Activated T-cell treated with anti-CD3 and anti-CD28 coated beads, Interleukin-2, amount 50 U/mL, for 1 hour (primary cell): Measurements from ENCODE around the gene MYBPC2.

ENCODE experiments used
- DNase-seq: peaks from one replicate; pipeline ENCODE4 v3.0.0-alpha.2; 2020

The MYBPC2 gene

GRCh38 chr19:50412419-50412818, 20.3 kb upstream of the MYBPC2 start:
- no peak for DNase-seq

- no peak for DNase-seq
These were observed 19.6 kb upstream of the MYBPC2 start for GRCh38 chr19:50413096-50413495.

GRCh38 chr19:50413531-50413930, 19.2 kb upstream of the MYBPC2 start:
- DNase-seq, result no peak

- peak; percentile 81 for DNase-seq
These were observed 17.6 kb upstream of the MYBPC2 start for GRCh38 chr19:50414864-50415660.

- no peak for DNase-seq
These were observed 17.0 kb upstream of the MYBPC2 start for GRCh38 chr19:50415661-50416033.

GRCh38 chr19:50416034-50416977, 16.4 kb upstream of the MYBPC2 start:
- DNase-seq, result no peak

- DNase-seq, result no peak
These were observed 15.3 kb upstream of the MYBPC2 start for GRCh38 chr19:50417111-50418081.

- DNase-seq, result no peak
These were observed 14.3 kb upstream of the MYBPC2 start, which contains the start of gene SPIB for GRCh38 chr19:50418176-50419021. SPIB (plus strand) TSS chr19:50418938; CDS start chr19:50418963, 25 bp downstream.

- no peak for DNase-seq
These were observed 13.6 kb upstream of the MYBPC2 start for GRCh38 chr19:50419022-50419579.

- DNase-seq, result no peak
These were observed 13.1 kb upstream of the MYBPC2 start for GRCh38 chr19:50419580-50420035.

GRCh38 chr19:50420127-50420526, 12.6 kb upstream of the MYBPC2 start:
- no peak for DNase-seq

GRCh38 chr19:50420808-50421207, 11.9 kb upstream of the MYBPC2 start:
- DNase-seq, result no peak

- no peak for DNase-seq
These were observed 10.1 kb upstream of the MYBPC2 start for GRCh38 chr19:50422397-50423278.

- no peak for DNase-seq
These were observed 9.2 kb upstream of the MYBPC2 start for GRCh38 chr19:50423279-50424113.

GRCh38 chr19:50425581-50425980, 7.1 kb upstream of the MYBPC2 start:
- no peak for DNase-seq

GRCh38 chr19:50427318-50427925, 5.3 kb upstream of the MYBPC2 start:
- no peak for DNase-seq

- peak; percentile 37 for DNase-seq
These were observed 4.7 kb upstream of the MYBPC2 start for GRCh38 chr19:50427997-50428425.

- no peak for DNase-seq
These were observed 3.8 kb upstream of the MYBPC2 start for GRCh38 chr19:50428772-50429463.
